GM19324 (cell line): ENCODE data around the gene BCKDHA.
"Not testable (repeated sequence)": the region's sequence is repeated elsewhere in the genome, so short reads cannot be mapped to it uniquely, and the experiment has no call there.

Experiments used
- ATAC-seq: cut with Tn5 transposase; IDR thresholded peaks from one replicate; pipeline ENCODE4 v1.9.1; 2021; ENCODE audit warnings: mild to moderate bottlenecking, moderate library complexity; ENCODE audit not compliant: unreplicated experiment, low FRiP score

BCKDHA gene

GRCh38 chr19:41401483-41401882 lies 3.9 kb downstream of the BCKDHA start:
- no peak for ATAC-seq

- ATAC-seq = no peak
Measured at GRCh38 chr19:41402010-41402409, 4.4 kb downstream of the BCKDHA start.

GRCh38 chr19:41403181-41403970 lies 5.8 kb downstream of the BCKDHA start:
- no peak for ATAC-seq

- no peak for ATAC-seq
Measured at GRCh38 chr19:41405776-41406175, 8.2 kb downstream of the BCKDHA start.

- ATAC-seq = no peak
Measured at GRCh38 chr19:41407271-41407670, 9.7 kb downstream of the BCKDHA start.

- no peak for ATAC-seq
Measured at GRCh38 chr19:41408256-41408655, 10.6 kb downstream of the BCKDHA start.

- not testable (repeated sequence) for ATAC-seq
Measured at GRCh38 chr19:41408846-41409245, 11.2 kb downstream of the BCKDHA start.

GRCh38 chr19:41409288-41409687 lies 11.7 kb downstream of the BCKDHA start:
- ATAC-seq = no peak

- ATAC-seq = no peak
Measured at GRCh38 chr19:41410336-41411054, 12.9 kb downstream of the BCKDHA start.

- no peak for ATAC-seq
Measured at GRCh38 chr19:41411100-41411967, 13.7 kb downstream of the BCKDHA start.

- ATAC-seq = no peak
Measured at GRCh38 chr19:41411968-41412265, 14.3 kb downstream of the BCKDHA start.

GRCh38 chr19:41412953-41413352 lies 15.3 kb downstream of the BCKDHA start:
- ATAC-seq = no peak

GRCh38 chr19:41413947-41414346 lies 16.3 kb downstream of the BCKDHA start:
- ATAC-seq = no peak

- ATAC-seq = no peak
Measured at GRCh38 chr19:41414461-41414860, 16.8 kb downstream of the BCKDHA start.

GRCh38 chr19:41415154-41415571 lies 17.5 kb downstream of the BCKDHA start:
- ATAC-seq = no peak

- no peak for ATAC-seq
Measured at GRCh38 chr19:41416194-41416674, 18.6 kb downstream of the BCKDHA start.

- ATAC-seq = no peak
Measured at GRCh38 chr19:41420101-41420880, 22.7 kb downstream of the BCKDHA start.

GRCh38 chr19:41421314-41421713 lies 23.7 kb downstream of the BCKDHA start:
- no peak for ATAC-seq

GRCh38 chr19:41421973-41422372 lies 24.4 kb downstream of the BCKDHA start:
- ATAC-seq = no peak

GRCh38 chr19:41422456-41422855 lies 24.8 kb downstream of the BCKDHA start:
- no peak for ATAC-seq
